GM23338 (cell line): Measurements from ENCODE around the gene REX1BD. TPM values are rescaled to one million over a fixed set of nuclear protein-coding genes. Genes with fewer than 3 reads are reported as not detected.
A peak's percentile ranks its signal among the peaks of the same experiment; 100 is the strongest.

Source experiments
- ATAC-seq: fragments of 200-7000 bp; cut with Tn5 transposase; 3 replicates; pipeline ENCODE4 v1.9.1; 2020
- DNase-seq: peaks from one replicate; pipeline ENCODE4 v3.0.0-alpha.2; 2015; ENCODE audit warnings: low spot score
- H2AFZ ChIP-seq: fragments of 200-600 bp; sonication (generic); 2 replicates; pipeline ENCODE4 v1.8.0; 2016; ENCODE audit warnings: antibody characterized with exemption, mild to moderate bottlenecking, moderate library complexity
- H3F3A ChIP-seq: fragments of 200-600 bp; sonication (generic); replicated peaks from 2 replicates; pipeline ENCODE4 v1.8.0; 2017; ENCODE audit warnings: antibody characterized with exemption, mixed run types, low read depth
- H3K27ac ChIP-seq: fragments of 200-600 bp; sonication (generic); 2 replicates; pipeline ENCODE4 v1.6.1; 2016; ENCODE audit warnings: low read depth
- H3K27me3 ChIP-seq: fragments of 200-600 bp; sonication (generic); 2 replicates; pipeline ENCODE4 v1.8.0; 2016; ENCODE audit warnings: mild to moderate bottlenecking, mixed run types, moderate library complexity; ENCODE audit not compliant: insufficient read depth
- H3K36me3 ChIP-seq: fragments of 200-600 bp; sonication (generic); 2 replicates; pipeline ENCODE4 v1.8.0; 2016; ENCODE audit warnings: mild to moderate bottlenecking; ENCODE audit not compliant: insufficient read depth
- H3K4me1 ChIP-seq: fragments of 200-600 bp; sonication (generic); 2 replicates; pipeline ENCODE4 v1.8.0; 2016; ENCODE audit warnings: mild to moderate bottlenecking, moderate library complexity; ENCODE audit not compliant: insufficient read depth
- H3K4me2 ChIP-seq: fragments of 200-600 bp; sonication (generic); 2 replicates; pipeline ENCODE4 v1.7.1; 2017; ENCODE audit warnings: mixed run types
- H3K4me3 ChIP-seq: fragments of 200-600 bp; sonication (generic); 2 replicates; pipeline ENCODE4 v1.6.1; 2016; ENCODE audit warnings: mixed run types
- H3K79me2 ChIP-seq: fragments of 200-600 bp; sonication (generic); replicated peaks from 2 replicates; pipeline ENCODE4 v1.8.0; 2017; ENCODE audit warnings: mild to moderate bottlenecking; ENCODE audit not compliant: insufficient read depth
- H3K9me2 ChIP-seq: fragments of 200-600 bp; sonication (generic); 2 replicates; pipeline ENCODE4 v1.8.0; 2017; ENCODE audit not compliant: insufficient read depth
- H4K20me1 ChIP-seq: fragments of 200-600 bp; sonication (generic); replicated peaks from 2 replicates; pipeline ENCODE4 v1.8.0; 2017; ENCODE audit warnings: mild to moderate bottlenecking; ENCODE audit not compliant: insufficient read depth
- H3K27ac Mint-ChIP-seq: 2 replicates; pipeline ENCODE4 v1.8.0; 2020; ENCODE audit warnings: inconsistent platforms, mild to moderate bottlenecking, moderate library complexity, mixed read lengths
- H3K27me3 Mint-ChIP-seq: 3 replicates; pipeline ENCODE4 v1.8.0; 2022; ENCODE audit warnings: low read depth, mild to moderate bottlenecking, moderate library complexity, mixed read lengths, inconsistent platforms; ENCODE audit not compliant: insufficient read depth, poor library complexity
- H3K36me3 Mint-ChIP-seq: 3 replicates; pipeline ENCODE4 v1.8.0; 2021; ENCODE audit warnings: low read depth, mild to moderate bottlenecking, inconsistent platforms, moderate library complexity, mixed read lengths
- H3K4me1 Mint-ChIP-seq: 3 replicates; pipeline ENCODE4 v1.8.0; 2020; ENCODE audit warnings: mild to moderate bottlenecking, inconsistent platforms, mixed read lengths
- H3K4me3 Mint-ChIP-seq: 3 replicates; pipeline ENCODE4 v1.8.0; 2021; ENCODE audit warnings: moderate library complexity, mild to moderate bottlenecking, inconsistent platforms, mixed read lengths
- H3K9me3 Mint-ChIP-seq: 3 replicates; pipeline ENCODE4 v1.8.0; 2020; ENCODE audit warnings: moderate library complexity, mild to moderate bottlenecking, inconsistent platforms, mixed read lengths
- CREB1 ChIP-seq: fragments of 250-450 bp; sonication (Bioruptor Pico); IDR thresholded peaks from 2 replicates; pipeline ENCODE4 v1.5.0; 2020; ENCODE audit warnings: low read depth, mild to moderate bottlenecking, moderate library complexity
- CTCF ChIP-seq, 2 experiments: fragments of 200-600 bp in 1 of 2; sonication (generic) in 1 of 2; conservative IDR thresholded peaks; 2 replicates each; pipeline versions ENCODE4 v1.5.1 to v1.6.1; 2016 to 2017; ENCODE audit warnings: antibody characterized with exemption in 2 of 2, low read depth in 2 of 2, mild to moderate bottlenecking in 2 of 2, moderate library complexity in 1 of 2
- EZH2 ChIP-seq: fragments of 200-600 bp; sonication (generic); IDR thresholded peaks from one replicate; pipeline ENCODE4 v1.8.0; 2017; ENCODE audit warnings: antibody characterized with exemption, mild to moderate bottlenecking, low read depth; ENCODE audit not compliant: unreplicated experiment
- JUNB ChIP-seq: IDR thresholded peaks from one replicate; pipeline ENCODE4 v1.6.1; 2016; ENCODE audit warnings: antibody characterized with exemption; ENCODE audit not compliant: unreplicated experiment
- POLR2AphosphoS5 ChIP-seq: IDR thresholded peaks from 2 replicates; pipeline ENCODE4 v1.6.1; 2016; ENCODE audit warnings: antibody characterized with exemption, low read depth
- REST ChIP-seq: IDR thresholded peaks from one replicate; pipeline ENCODE4 v1.6.1; 2018; ENCODE audit warnings: antibody characterized with exemption; ENCODE audit not compliant: unreplicated experiment
- ZNF114 ChIP-seq: fragments of 250-450 bp; sonication (Bioruptor Pico); IDR thresholded peaks from 2 replicates; pipeline ENCODE4 v1.5.0; 2020; ENCODE audit warnings: mild to moderate bottlenecking, moderate library complexity
- ZNF462 ChIP-seq: fragments of 250-450 bp; sonication (Bioruptor Pico); IDR thresholded peaks from 2 replicates; pipeline ENCODE4 v1.5.0; 2020; ENCODE audit warnings: mild to moderate bottlenecking, moderate library complexity
- polyA plus RNA-seq: library from polyadenylated mRNA; unstranded; fragments of >200 nt; fragmentation: Nextera tagmentation; extraction: Ambion mirVana; gene quantifications from 2 replicates; pipeline ENCODE4 v1.2.1, GENCODE V29; 2016
- total RNA-seq: library from RNA; depleted of rRNA; stranded (reverse); fragments of >200 nt; shearing (Covaris generic); gene quantifications from 2 replicates; pipeline ENCODE4 v1.2.3, GENCODE V29; 2014
- TF ChIP-seq, protein P1 (sequence below): IDR thresholded peaks from 2 replicates; pipeline ENCODE4 v1.6.1; 2016; ENCODE audit warnings: antibody characterized with exemption

Gene REX1BD
- total and polyA plus RNA-seq, 2 experiments from 2014 or later, result 124 to 138 TPM

DNA sequence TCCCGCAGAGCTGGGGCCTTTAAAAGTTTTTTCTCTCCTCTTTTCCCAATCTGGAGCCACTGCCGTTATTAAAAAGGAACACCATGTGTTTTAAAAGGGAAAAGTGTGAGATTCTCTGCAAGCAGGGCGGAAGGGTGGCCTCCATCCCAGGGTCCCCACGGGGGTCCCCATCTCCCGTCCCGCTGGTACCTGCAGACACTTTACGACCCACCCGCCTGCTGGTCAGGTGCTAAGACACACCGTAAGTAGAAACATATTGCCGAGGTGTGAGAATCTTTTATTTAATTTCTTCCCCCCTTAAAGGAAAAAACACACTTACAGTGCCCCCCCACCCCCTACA is 16.2 kb downstream of the REX1BD start:
- TF ChIP-seq EZH2, result peak; percentile 55
- no peak for TF ChIP-seq ZNF462
- H3K4me3 ChIP-seq, result peak overlapping the region; percentile 57
- H3K9me2 ChIP-seq, result no peaks in the 10 kb centered on the region
- H3K27me3 Mint-ChIP-seq, result peaks cover 79% of the 10 kb centered on the region
- H3K9me3 Mint-ChIP-seq, result no peaks in the 10 kb centered on the region; the same call in 2 of the 3 replicates
- H3K36me3 ChIP-seq, result no peaks in the 10 kb centered on the region
- H3K4me2 ChIP-seq, result peak overlapping the region; percentile 96
- peaks cover 2% of the 10 kb centered on the region; the same call in 1 of the 3 replicates for H3K36me3 Mint-ChIP-seq
- ATAC-seq (no peak), DNase-seq (no peak)
- H3K4me3 Mint-ChIP-seq, result peak overlapping the region; percentile 67; the same call in 1 of the 3 replicates
- H2AFZ ChIP-seq, result no peak overlapping the region
- 0 out of 2 replicates have a peak, but pooled peaks cover 7% of the 10 kb centered on the region for H4K20me1 ChIP-seq
- no peaks in the 10 kb centered on the region for H3K79me2 ChIP-seq
- H3K27ac ChIP-seq, result no peak overlapping the region
- peaks cover 31% of the 10 kb centered on the region for H3F3A ChIP-seq
- peaks cover 35% of the 10 kb centered on the region for H3K4me1 Mint-ChIP-seq
- no peak overlapping the region for H3K27ac Mint-ChIP-seq
- H3K4me1 ChIP-seq, result peaks cover 38% of the 10 kb centered on the region
- peaks cover 91% of the 10 kb centered on the region for H3K27me3 ChIP-seq

GRCh38 chr19:18605196-18605545 is 16.6 kb downstream of the REX1BD start:
- Histone ChIP-seq H3K9me2 (no peaks in the 10 kb centered on the region), H3K79me2 (no peaks in the 10 kb centered on the region), H3K4me2 (peak overlapping the region; percentile 96), H2AFZ (no peak overlapping the region), H3K4me1 (peaks cover 42% of the 10 kb centered on the region), H3K27me3 (peaks cover 92% of the 10 kb centered on the region), H4K20me1 (0 out of 2 replicates have a peak, but pooled peaks cover 7% of the 10 kb centered on the region), H3K27ac (no peak overlapping the region), H3F3A (peaks cover 34% of the 10 kb centered on the region), H3K4me3 (peak overlapping the region; percentile 57), H3K36me3 (no peaks in the 10 kb centered on the region)
- no peak for DNase-seq
- H3K9me3 Mint-ChIP-seq, result no peaks in the 10 kb centered on the region; the same call in 2 of the 3 replicates
- H3K36me3 Mint-ChIP-seq, result peaks cover 2% of the 10 kb centered on the region; the same call in 1 of the 3 replicates
- H3K4me1 Mint-ChIP-seq, result peaks cover 39% of the 10 kb centered on the region
- peaks cover 83% of the 10 kb centered on the region for H3K27me3 Mint-ChIP-seq
- peak; percentile 4; the same call in 2 of the 3 replicates for ATAC-seq
- no peak overlapping the region for H3K27ac Mint-ChIP-seq
- H3K4me3 Mint-ChIP-seq, result peak overlapping the region; percentile 67
- TF ChIP-seq ZNF114 (CRISPR knock-in tag) (no peak), POLR2AphosphoS5 (no peak), CREB1 (no peak), REST (no peak), CTCF (conservative IDR thresholded peaks at IDR 0.05; ENCODE audit: low read depth in 2 of 2) (no peak), JUNB (no peak), EZH2 (no peak)
- TF ChIP-seq, protein P1, sequence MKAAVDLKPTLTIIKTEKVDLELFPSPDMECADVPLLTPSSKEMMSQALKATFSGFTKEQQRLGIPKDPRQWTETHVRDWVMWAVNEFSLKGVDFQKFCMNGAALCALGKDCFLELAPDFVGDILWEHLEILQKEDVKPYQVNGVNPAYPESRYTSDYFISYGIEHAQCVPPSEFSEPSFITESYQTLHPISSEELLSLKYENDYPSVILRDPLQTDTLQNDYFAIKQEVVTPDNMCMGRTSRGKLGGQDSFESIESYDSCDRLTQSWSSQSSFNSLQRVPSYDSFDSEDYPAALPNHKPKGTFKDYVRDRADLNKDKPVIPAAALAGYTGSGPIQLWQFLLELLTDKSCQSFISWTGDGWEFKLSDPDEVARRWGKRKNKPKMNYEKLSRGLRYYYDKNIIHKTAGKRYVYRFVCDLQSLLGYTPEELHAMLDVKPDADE, result no peak
